Osteoblast (primary cell): ENCODE measurements around the gene ANXA1. TPM values are rescaled to one million over a fixed set of nuclear protein-coding genes. Genes with fewer than 3 reads are reported as not detected.

ENCODE experiments used
- DNase-seq: peaks from one replicate; pipeline ENCODE4 v3.0.0; 2011; ENCODE audit warnings: low spot score, mixed read lengths; ENCODE audit not compliant: insufficient read length; ENCODE audit errors: missing footprints
- H2AFZ ChIP-seq: 2 replicates; pipeline ENCODE4 v1.6.0; 2011; ENCODE audit warnings: mild to moderate bottlenecking, low read length
- H3K27ac ChIP-seq: 2 replicates; pipeline ENCODE4 v1.5.1; 2011; ENCODE audit warnings: mild to moderate bottlenecking, low read depth, low read length, moderate library complexity
- H3K27me3 ChIP-seq: 2 replicates; pipeline ENCODE4 v1.6.0; 2012; ENCODE audit warnings: mild to moderate bottlenecking, control low read depth, inconsistent platforms, low read length, moderate library complexity; ENCODE audit not compliant: insufficient read depth
- H3K36me3 ChIP-seq: 2 replicates; pipeline ENCODE4 v1.5.1; 2011; ENCODE audit warnings: mild to moderate bottlenecking, low read length, control low read depth, moderate library complexity; ENCODE audit not compliant: insufficient read depth
- H3K4me1 ChIP-seq: 2 replicates; pipeline ENCODE4 v1.5.1; 2011; ENCODE audit warnings: mild to moderate bottlenecking, low read length, control low read depth, moderate library complexity; ENCODE audit not compliant: insufficient read depth
- H3K4me2 ChIP-seq: 2 replicates; pipeline ENCODE4 v1.6.0; 2011; ENCODE audit warnings: mild to moderate bottlenecking, low read length; ENCODE audit not compliant: insufficient read depth
- H3K4me3 ChIP-seq: fragments of 200-600 bp; sonication (generic); 3 replicates; pipeline ENCODE4 v1.5.1; 2012; ENCODE audit warnings: mild to moderate bottlenecking, low read length, inconsistent platforms; ENCODE audit not compliant: insufficient read depth
- H3K79me2 ChIP-seq: 2 replicates; pipeline ENCODE4 v1.6.0; 2012; ENCODE audit warnings: mild to moderate bottlenecking, low read length, control low read depth, inconsistent platforms; ENCODE audit not compliant: insufficient read depth
- H3K9me3 ChIP-seq: 2 replicates; pipeline ENCODE4 v1.5.1; 2011; ENCODE audit warnings: low read depth, low read length, control low read depth
- H4K20me1 ChIP-seq: 2 replicates; pipeline ENCODE4 v1.6.0; 2012; ENCODE audit warnings: mild to moderate bottlenecking, low read length, control low read depth; ENCODE audit not compliant: insufficient read depth
- CTCF ChIP-seq: IDR thresholded peaks from 2 replicates; pipeline ENCODE4 v1.5.1; 2011; ENCODE audit warnings: mild to moderate bottlenecking, low read depth, low read length, moderate library complexity; ENCODE audit errors: extremely low read depth
- total RNA-seq: library from RNA; depleted of rRNA; stranded (reverse); fragments of >200 nt; gene quantifications from 2 replicates; pipeline ENCODE4 v1.2.3, GENCODE V29; 2012

Gene ANXA1
- total RNA-seq, 1 donor, result 816 TPM

- Histone ChIP-seq H3K79me2 (peaks cover 78% of the 10 kb centered on the region), H3K4me1 (peaks cover 54% of the 10 kb centered on the region), H3K27me3 (no peaks in the 10 kb centered on the region), H3K27ac (peak overlapping the region; percentile 89), H4K20me1 (peaks cover 48% of the 10 kb centered on the region), H3K4me2 (peak overlapping the region; percentile 83), H3K36me3 (peaks cover 27% of the 10 kb centered on the region), H3K9me3 (no peaks in the 10 kb centered on the region), H3K4me3 (peak overlapping the region; percentile 79), H2AFZ (no peak overlapping the region)
- no peak for DNase-seq
- TF ChIP-seq CTCF, result no peak
Measured at GRCh38 chr9:73153793-73154227, 2.1 kb downstream of the ANXA1 start.

GRCh38 chr9:73154271-73154670, 2.6 kb downstream of the ANXA1 start:
- Histone ChIP-seq H3K9me3 (no peaks in the 10 kb centered on the region), H3K79me2 (peaks cover 81% of the 10 kb centered on the region), H3K4me3 (peak overlapping the region; percentile 79), H4K20me1 (peaks cover 48% of the 10 kb centered on the region), H3K27me3 (no peaks in the 10 kb centered on the region), H3K4me1 (peaks cover 49% of the 10 kb centered on the region), H3K36me3 (peaks cover 32% of the 10 kb centered on the region), H2AFZ (no peak overlapping the region), H3K4me2 (peak overlapping the region; percentile 83), H3K27ac (peak overlapping the region; percentile 89)
- no peak for DNase-seq
- TF ChIP-seq CTCF, result no peak

- no peak overlapping the region for H2AFZ ChIP-seq
- H3K27ac ChIP-seq, result peak overlapping the region; percentile 89
- H3K9me3 ChIP-seq, result no peaks in the 10 kb centered on the region
- no peaks in the 10 kb centered on the region for H3K27me3 ChIP-seq
- no peak for TF ChIP-seq CTCF
- H3K79me2 ChIP-seq, result peaks cover 83% of the 10 kb centered on the region
- H4K20me1 ChIP-seq, result peaks cover 48% of the 10 kb centered on the region
- H3K36me3 ChIP-seq, result peaks cover 36% of the 10 kb centered on the region
- peak overlapping the region; percentile 79 for H3K4me3 ChIP-seq
- peak overlapping the region; percentile 83 for H3K4me2 ChIP-seq
- DNase-seq, result no peak
- peaks cover 46% of the 10 kb centered on the region for H3K4me1 ChIP-seq
Measured at GRCh38 chr9:73154722-73155121, 3.1 kb downstream of the ANXA1 start.

GRCh38 chr9:73155377-73155776, 3.7 kb downstream of the ANXA1 start:
- Histone ChIP-seq H3K4me2 (peak overlapping the region; percentile 83), H3K4me1 (peaks cover 39% of the 10 kb centered on the region), H3K4me3 (peak overlapping the region; percentile 79), H2AFZ (no peak overlapping the region), H4K20me1 (peaks cover 48% of the 10 kb centered on the region), H3K79me2 (peaks cover 85% of the 10 kb centered on the region), H3K27ac (peak overlapping the region; percentile 89), H3K9me3 (no peaks in the 10 kb centered on the region), H3K36me3 (peaks cover 43% of the 10 kb centered on the region), H3K27me3 (no peaks in the 10 kb centered on the region)
- DNase-seq, result peak; percentile 19
- TF ChIP-seq CTCF, result no peak
